ENCODE measurements around the gene CELF2. TPM values are rescaled to one million over a fixed set of nuclear protein-coding genes. Genes with fewer than 3 reads are reported as not detected.

CELF2 gene
- total RNA-seq, 1 experiment from 2014 or later, result 0.07 TPM

- no peaks in the 10 kb centered on the region for H3K27me3 Mint-ChIP-seq (ENCODE audit: insufficient read depth, unreplicated experiment)
- intact Hi-C loops (cut with micrococcal nuclease), result no loop called here
- no peaks in the 10 kb centered on the region for H3K9me3 Mint-ChIP-seq (ENCODE audit: unreplicated experiment)
- no peak overlapping the region for H3K27ac Mint-ChIP-seq (ENCODE audit: low read depth, unreplicated experiment)
- H3K4me1 Mint-ChIP-seq (ENCODE audit: insufficient read depth, unreplicated experiment), result no peaks in the 10 kb centered on the region
- ChIA-PET CTCF (no interaction called here), POLR2A (no interaction called here)
- BruUV-seq (replicated peaks), result no TSS peak
- no peaks in the 10 kb centered on the region for H3K36me3 Mint-ChIP-seq (ENCODE audit: insufficient read depth, unreplicated experiment)
- no peak overlapping the region for H3K4me3 Mint-ChIP-seq (ENCODE audit: unreplicated experiment)
- TF ChIP-seq, protein P1, sequence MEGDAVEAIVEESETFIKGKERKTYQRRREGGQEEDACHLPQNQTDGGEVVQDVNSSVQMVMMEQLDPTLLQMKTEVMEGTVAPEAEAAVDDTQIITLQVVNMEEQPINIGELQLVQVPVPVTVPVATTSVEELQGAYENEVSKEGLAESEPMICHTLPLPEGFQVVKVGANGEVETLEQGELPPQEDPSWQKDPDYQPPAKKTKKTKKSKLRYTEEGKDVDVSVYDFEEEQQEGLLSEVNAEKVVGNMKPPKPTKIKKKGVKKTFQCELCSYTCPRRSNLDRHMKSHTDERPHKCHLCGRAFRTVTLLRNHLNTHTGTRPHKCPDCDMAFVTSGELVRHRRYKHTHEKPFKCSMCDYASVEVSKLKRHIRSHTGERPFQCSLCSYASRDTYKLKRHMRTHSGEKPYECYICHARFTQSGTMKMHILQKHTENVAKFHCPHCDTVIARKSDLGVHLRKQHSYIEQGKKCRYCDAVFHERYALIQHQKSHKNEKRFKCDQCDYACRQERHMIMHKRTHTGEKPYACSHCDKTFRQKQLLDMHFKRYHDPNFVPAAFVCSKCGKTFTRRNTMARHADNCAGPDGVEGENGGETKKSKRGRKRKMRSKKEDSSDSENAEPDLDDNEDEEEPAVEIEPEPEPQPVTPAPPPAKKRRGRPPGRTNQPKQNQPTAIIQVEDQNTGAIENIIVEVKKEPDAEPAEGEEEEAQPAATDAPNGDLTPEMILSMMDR (IDR thresholded peaks at IDR 0.05; ENCODE audit: unreplicated experiment), result no peak
- no peak for DNase-seq (ENCODE audit: unreplicated experiment)
Measured at GRCh38 chr10:11223081-11223480, 205.4 kb downstream of the CELF2 start.

- no peaks in the 10 kb centered on the region for H3K4me1 Mint-ChIP-seq (ENCODE audit: insufficient read depth, unreplicated experiment)
- intact Hi-C loops (cut with micrococcal nuclease), result no loop called here
- ChIA-PET POLR2A (no interaction called here), CTCF (no interaction called here)
- H3K27me3 Mint-ChIP-seq (ENCODE audit: insufficient read depth, unreplicated experiment), result no peaks in the 10 kb centered on the region
- no TSS peak for BruUV-seq (replicated peaks)
- H3K4me3 Mint-ChIP-seq (ENCODE audit: unreplicated experiment), result no peak overlapping the region
- H3K36me3 Mint-ChIP-seq (ENCODE audit: insufficient read depth, unreplicated experiment), result no peaks in the 10 kb centered on the region
- no peak overlapping the region for H3K27ac Mint-ChIP-seq (ENCODE audit: low read depth, unreplicated experiment)
- H3K9me3 Mint-ChIP-seq (ENCODE audit: unreplicated experiment), result no peaks in the 10 kb centered on the region
- no peak for DNase-seq (ENCODE audit: unreplicated experiment)
- TF ChIP-seq, protein P1 (IDR thresholded peaks at IDR 0.05; ENCODE audit: unreplicated experiment), result no peak
Measured at GRCh38 chr10:11223507-11224140, 206.0 kb downstream of the CELF2 start.

DNA sequence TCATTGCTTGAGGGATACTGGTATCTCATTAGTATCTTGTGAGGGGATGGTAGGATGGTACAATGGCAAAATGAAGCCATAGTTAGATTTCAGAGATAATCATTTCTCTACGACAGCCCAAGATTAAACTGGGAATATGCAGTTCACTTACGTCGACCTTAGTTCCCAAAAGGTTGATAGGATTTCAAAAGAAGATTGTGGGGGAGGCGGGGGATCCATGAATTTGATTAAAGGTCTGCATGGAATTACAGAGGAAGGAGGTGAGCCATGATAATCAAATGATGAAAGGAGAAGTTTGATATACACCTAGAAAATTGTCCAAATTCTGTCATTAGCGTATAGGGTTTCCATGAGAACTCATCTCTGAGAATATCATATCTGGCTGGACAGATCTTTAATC lies 206.6 kb downstream of the CELF2 start:
- no TSS peak for BruUV-seq (replicated peaks)
- no peaks in the 10 kb centered on the region for H3K27me3 Mint-ChIP-seq (ENCODE audit: insufficient read depth, unreplicated experiment)
- intact Hi-C loops (cut with micrococcal nuclease), result no loop called here
- H3K4me1 Mint-ChIP-seq (ENCODE audit: insufficient read depth, unreplicated experiment), result no peaks in the 10 kb centered on the region
- TF ChIP-seq, protein P1 (IDR thresholded peaks at IDR 0.05; ENCODE audit: unreplicated experiment), result no peak
- DNase-seq (ENCODE audit: unreplicated experiment), result no peak
- POLR2A ChIA-PET, result interaction anchor here (0.5 kb wide), 1 partner anchor 720 kb away, joined by 3 read pairs; no protein-coding TSS in a partner anchor
- CTCF ChIA-PET, result no interaction called here
- H3K27ac Mint-ChIP-seq (ENCODE audit: low read depth, unreplicated experiment), result no peak overlapping the region
- H3K9me3 Mint-ChIP-seq (ENCODE audit: unreplicated experiment), result no peaks in the 10 kb centered on the region
- no peak overlapping the region for H3K4me3 Mint-ChIP-seq (ENCODE audit: unreplicated experiment)
- no peaks in the 10 kb centered on the region for H3K36me3 Mint-ChIP-seq (ENCODE audit: insufficient read depth, unreplicated experiment)

DNA sequence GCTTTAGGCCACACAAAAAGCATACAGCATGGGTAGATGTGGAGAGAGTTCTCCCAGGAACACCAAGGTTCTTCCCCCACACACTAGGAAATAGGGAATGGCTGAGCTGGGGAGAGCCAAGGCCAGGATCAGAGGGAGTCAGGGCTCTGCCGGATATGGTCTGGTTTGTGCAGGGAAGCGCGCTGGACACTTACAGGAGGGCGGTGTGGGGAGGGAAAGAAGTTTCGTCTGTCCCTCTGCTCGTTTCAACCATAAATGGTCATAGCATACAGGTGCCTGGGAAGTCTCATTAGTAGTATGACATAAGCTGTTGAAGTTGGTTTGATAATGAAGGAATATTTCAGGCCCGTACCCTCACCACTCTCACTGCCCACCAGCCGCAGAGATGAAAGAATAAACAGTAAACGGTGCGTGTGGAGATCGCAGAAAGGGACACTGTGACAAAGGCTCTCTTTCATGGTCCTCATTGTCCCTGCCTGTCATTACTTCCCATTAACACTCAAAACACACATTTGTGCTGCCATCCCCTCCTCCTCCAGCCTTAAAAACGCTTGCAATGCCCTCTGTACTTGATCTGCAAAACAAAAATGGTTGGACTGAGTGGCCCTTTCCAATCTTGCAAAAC lies 207.2 kb downstream of the CELF2 start:
- Mint-ChIP-seq H3K27me3 (ENCODE audit: insufficient read depth, unreplicated experiment) (no peaks in the 10 kb centered on the region), H3K27ac (ENCODE audit: low read depth, unreplicated experiment) (no peak overlapping the region), H3K4me1 (ENCODE audit: insufficient read depth, unreplicated experiment) (no peaks in the 10 kb centered on the region), H3K9me3 (ENCODE audit: unreplicated experiment) (no peaks in the 10 kb centered on the region), H3K36me3 (ENCODE audit: insufficient read depth, unreplicated experiment) (no peaks in the 10 kb centered on the region), H3K4me3 (ENCODE audit: unreplicated experiment) (no peak overlapping the region)
- POLR2A ChIA-PET, result interaction anchor here (0.5 kb wide), 1 partner anchor 719 kb away, joined by 3 read pairs; no protein-coding TSS in a partner anchor
- TF ChIP-seq, protein P1 (IDR thresholded peaks at IDR 0.05; ENCODE audit: unreplicated experiment), result no peak
- DNase-seq (ENCODE audit: unreplicated experiment), result no peak
- no TSS peak for BruUV-seq (replicated peaks)
- CTCF ChIA-PET, result no interaction called here
- intact Hi-C loops (cut with micrococcal nuclease), result no loop called here

Measured in MCF 10A (cell line).